Colonic mucosa (tissue), 4 donors: ENCODE data around the gene ARFGEF3. TPM values are rescaled to one million over a fixed set of nuclear protein-coding genes. Genes with fewer than 3 reads are reported as not detected.

Experiments used
- DNase-seq: peaks from one replicate; pipeline ENCODE4 v3.0.0-alpha.2; 2020
- H3K27ac ChIP-seq: fragments of 200-600 bp; one replicate; pipeline ENCODE4 v1.8.0; 2021
- H3K27me3 ChIP-seq: fragments of 200-600 bp; one replicate; pipeline ENCODE4 v1.8.0; 2021
- H3K36me3 ChIP-seq: fragments of 200-600 bp; one replicate; pipeline ENCODE4 v1.8.0; 2021
- H3K4me1 ChIP-seq: fragments of 200-600 bp; one replicate; pipeline ENCODE4 v1.8.0; 2021; ENCODE audit warnings: mild to moderate bottlenecking
- H3K4me3 ChIP-seq: fragments of 200-600 bp; one replicate; pipeline ENCODE4 v1.8.0; 2021
- H3K9ac ChIP-seq, 2 donors: one replicate each; pipeline ENCODE4 v1.7.0; 2013; ENCODE audit warnings: control low read depth in 2 of 2, low read depth in 2 of 2, low read length in 2 of 2
- H3K9me3 ChIP-seq: fragments of 200-600 bp; one replicate; pipeline ENCODE4 v1.8.0; 2021
- intact Hi-C: fragments of 100-400 bp; cut with DNase I; formaldehyde crosslinking; loops from one replicate; pipeline ENCODE4 v1.14.1; 2022
- total RNA-seq, 2 donors: library from RNA; stranded (reverse); fragmentation: NEBNext Ultra II Directional in 1 of 2; extraction: Animal tissue kit (Norgen Biotek cat#: 25700) in 1 of 2; gene quantifications; one replicate each; pipeline ENCODE4 v1.2.1, GENCODE V29; 2021
- TF ChIP-seq, protein P1 (sequence below): fragments of 200-600 bp; IDR thresholded peaks from one replicate; pipeline ENCODE4 v1.8.0; 2022; ENCODE audit warnings: antibody characterized with exemption, mild to moderate bottlenecking
- donor health status: healthy.
- donor health status: DM: no; HTN: no; CAD: no.
- donor health status: DM: no; HTN: no; CAD: no.

ARFGEF3 gene
- total RNA-seq, 2 donors from 2014 or later: 22.2 to 23.8 TPM

DNA sequence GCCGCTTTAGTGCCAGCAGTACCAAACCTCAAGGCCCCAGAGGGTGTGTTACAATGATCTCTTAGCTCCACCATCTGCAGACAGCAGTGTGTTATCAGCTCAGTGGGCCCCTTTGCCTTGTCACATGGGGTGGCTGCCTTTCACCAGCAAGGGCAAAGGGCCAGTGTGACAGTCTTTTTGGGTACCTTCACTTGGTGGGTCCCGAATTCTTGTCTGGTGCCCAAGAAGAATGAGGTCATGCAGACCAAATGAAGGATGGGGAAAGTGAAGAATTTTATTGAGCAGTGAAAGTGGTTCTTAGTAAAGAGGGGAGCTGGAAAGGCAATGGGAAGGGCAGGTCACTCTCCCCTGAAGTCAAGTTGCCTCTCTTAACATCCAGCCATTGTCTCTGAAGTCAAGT is 213.1 kb downstream of the ARFGEF3 start:
- Histone ChIP-seq H3K27me3 (no peaks in the 10 kb centered on the region), H3K4me3 (no peak overlapping the region), H3K27ac (no peak overlapping the region), H3K9ac (no peak overlapping the region), H3K4me1 (no peaks in the 10 kb centered on the region), H3K9me3 (no peaks in the 10 kb centered on the region), H3K36me3 (no peaks in the 10 kb centered on the region)
- intact Hi-C loops: no loop called here
- no peak for DNase-seq
- TF ChIP-seq, protein P1, sequence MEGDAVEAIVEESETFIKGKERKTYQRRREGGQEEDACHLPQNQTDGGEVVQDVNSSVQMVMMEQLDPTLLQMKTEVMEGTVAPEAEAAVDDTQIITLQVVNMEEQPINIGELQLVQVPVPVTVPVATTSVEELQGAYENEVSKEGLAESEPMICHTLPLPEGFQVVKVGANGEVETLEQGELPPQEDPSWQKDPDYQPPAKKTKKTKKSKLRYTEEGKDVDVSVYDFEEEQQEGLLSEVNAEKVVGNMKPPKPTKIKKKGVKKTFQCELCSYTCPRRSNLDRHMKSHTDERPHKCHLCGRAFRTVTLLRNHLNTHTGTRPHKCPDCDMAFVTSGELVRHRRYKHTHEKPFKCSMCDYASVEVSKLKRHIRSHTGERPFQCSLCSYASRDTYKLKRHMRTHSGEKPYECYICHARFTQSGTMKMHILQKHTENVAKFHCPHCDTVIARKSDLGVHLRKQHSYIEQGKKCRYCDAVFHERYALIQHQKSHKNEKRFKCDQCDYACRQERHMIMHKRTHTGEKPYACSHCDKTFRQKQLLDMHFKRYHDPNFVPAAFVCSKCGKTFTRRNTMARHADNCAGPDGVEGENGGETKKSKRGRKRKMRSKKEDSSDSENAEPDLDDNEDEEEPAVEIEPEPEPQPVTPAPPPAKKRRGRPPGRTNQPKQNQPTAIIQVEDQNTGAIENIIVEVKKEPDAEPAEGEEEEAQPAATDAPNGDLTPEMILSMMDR: no peak

DNA sequence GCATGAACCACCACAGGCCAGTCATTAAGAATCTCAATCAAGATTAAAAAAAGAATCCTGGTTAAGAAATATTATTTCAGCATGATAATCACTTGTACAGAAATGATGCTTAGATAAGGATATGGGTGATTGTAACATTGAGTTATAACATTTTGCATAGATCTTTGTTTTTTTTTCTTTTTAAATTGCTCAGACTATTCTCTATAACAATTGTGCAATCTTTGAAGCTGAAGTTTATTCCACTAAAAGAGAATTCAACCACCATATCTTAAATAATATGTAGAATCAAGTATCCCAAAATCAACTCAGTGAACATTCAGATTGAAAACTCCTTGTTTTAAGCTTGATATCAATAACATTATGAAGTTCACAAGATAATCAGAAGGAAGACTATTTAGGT is 215.3 kb downstream of the ARFGEF3 start:
- Histone ChIP-seq H3K9me3 (no peaks in the 10 kb centered on the region), H3K9ac (no peak overlapping the region), H3K4me3 (no peak overlapping the region), H3K27ac (no peak overlapping the region), H3K36me3 (no peaks in the 10 kb centered on the region), H3K27me3 (no peaks in the 10 kb centered on the region), H3K4me1 (no peaks in the 10 kb centered on the region)
- intact Hi-C loops: no loop called here
- no peak for DNase-seq
- TF ChIP-seq, protein P1: no peak

DNA sequence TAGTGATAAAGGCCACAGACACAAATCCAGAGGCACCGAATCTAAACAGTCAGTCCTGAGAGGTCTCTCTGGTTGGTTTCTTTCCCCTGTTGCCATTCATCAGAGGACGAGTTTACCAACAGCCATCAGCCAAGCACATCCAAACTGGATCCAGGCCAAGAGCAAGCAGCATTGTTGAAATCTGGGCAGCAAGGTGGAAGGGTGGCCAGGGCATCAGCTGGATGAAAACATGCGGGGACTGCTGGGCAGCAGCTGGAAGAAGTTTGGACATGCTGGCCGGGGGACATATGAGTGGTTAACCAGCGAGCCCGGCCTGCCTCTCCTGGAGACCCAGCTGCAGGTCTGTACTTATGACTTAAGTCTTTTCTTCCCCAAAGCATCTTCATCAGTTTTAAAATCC is 216.1 kb downstream of the ARFGEF3 start, which contains the start of gene SMIM28:
TSS of gene SMIM28 (plus strand) at position 62 of the 400 bp plus-strand sequence. CDS start at position 230, 168 bp downstream.
- H3K27ac ChIP-seq: no peak within 1 kb of the TSS
- intact Hi-C loops: no loop called here
- TF ChIP-seq, protein P1: no peak
- H3K4me3 ChIP-seq: no peak within 1 kb of the TSS
- no peaks in the 10 kb centered on the region for H3K9me3 ChIP-seq
- H3K4me1 ChIP-seq: no peaks in the 10 kb centered on the region
- H3K27me3 ChIP-seq: no peaks in the 10 kb centered on the region
- no peak for DNase-seq
- no peak within 1 kb of the TSS for H3K9ac ChIP-seq
- H3K36me3 ChIP-seq: no peaks in the 10 kb centered on the region

DNA sequence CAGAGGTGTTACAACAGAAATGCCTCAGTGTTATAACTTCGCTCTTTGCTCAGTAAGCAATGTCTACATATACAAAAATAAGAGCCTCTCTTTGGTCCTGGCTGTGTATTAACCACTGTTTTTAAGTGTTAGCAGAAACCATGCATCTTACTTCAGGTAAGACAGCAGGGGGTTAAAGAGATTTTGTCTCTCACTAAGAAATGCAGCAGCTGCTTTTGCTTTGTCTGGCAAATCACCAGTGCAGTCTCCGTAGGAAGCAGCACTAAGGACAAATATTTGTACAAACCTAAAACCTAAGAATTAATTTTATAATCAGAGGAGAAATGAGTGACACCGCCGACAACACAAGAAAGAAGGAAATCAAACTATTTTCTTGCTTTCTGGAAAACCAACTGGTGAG is 216.7 kb downstream of the ARFGEF3 start:
- TF ChIP-seq, protein P1: no peak
- Histone ChIP-seq H3K9ac (no peak overlapping the region), H3K4me1 (no peaks in the 10 kb centered on the region), H3K27ac (no peak overlapping the region), H3K9me3 (no peaks in the 10 kb centered on the region), H3K36me3 (no peaks in the 10 kb centered on the region), H3K27me3 (no peaks in the 10 kb centered on the region), H3K4me3 (no peak overlapping the region)
- DNase-seq: no peak
- intact Hi-C loops: no loop called here

DNA sequence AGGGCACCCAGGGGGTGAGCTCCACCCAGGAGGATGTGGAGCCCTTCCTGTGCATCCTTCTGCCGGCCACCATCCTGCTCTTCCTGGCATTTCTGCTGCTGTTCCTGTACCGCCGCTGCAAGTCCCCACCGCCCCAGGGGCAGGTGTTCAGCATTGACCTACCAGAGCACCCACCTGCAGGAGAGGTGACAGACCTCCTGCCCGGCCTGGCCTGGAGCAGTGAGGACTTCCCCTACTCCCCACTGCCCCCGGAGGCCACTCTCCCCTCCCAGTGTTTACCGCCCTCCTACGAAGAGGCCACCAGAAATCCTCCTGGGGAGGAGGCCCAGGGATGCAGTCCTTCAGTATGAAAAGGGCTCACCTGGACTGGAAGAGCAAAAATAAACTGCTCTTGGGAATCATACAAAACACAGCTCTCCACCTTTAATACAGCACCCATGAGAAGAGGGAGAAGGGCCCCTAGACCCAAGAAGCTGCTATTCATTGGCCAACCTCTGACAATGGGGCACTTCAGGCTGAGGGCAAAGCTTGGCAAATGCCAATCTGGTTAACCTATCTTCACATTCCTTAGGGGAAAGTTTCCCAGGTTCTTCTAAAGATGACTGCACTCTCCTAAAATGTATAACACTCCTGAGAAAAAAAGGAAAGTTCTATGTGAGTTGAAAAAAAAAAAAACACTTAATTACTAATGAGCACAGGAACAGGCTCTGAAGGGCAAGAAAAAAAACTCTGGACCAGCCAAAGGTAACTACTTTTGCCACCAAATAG is 220.9 kb downstream of the ARFGEF3 start:
- Histone ChIP-seq H3K4me1 (no peaks in the 10 kb centered on the region), H3K4me3 (no peak overlapping the region), H3K9me3 (no peaks in the 10 kb centered on the region), H3K27ac (no peak overlapping the region), H3K9ac (no peak overlapping the region), H3K27me3 (no peaks in the 10 kb centered on the region), H3K36me3 (no peaks in the 10 kb centered on the region)
- intact Hi-C loops: no loop called here
- TF ChIP-seq, protein P1: no peak
- no peak for DNase-seq
